ENCODE results near the gene TSC1.
"Not testable (repeated sequence)": the region's sequence is repeated elsewhere in the genome, so short reads cannot be mapped to it uniquely, and the experiment has no call there.

Gene TSC1

GRCh38 chr9:132969783-132970182, 25.4 kb upstream of the TSC1 start:
- CTCF ChIA-PET, result interaction anchor here (0.8 to 1.6 kb wide), 2 partner anchors 52 to 67 kb away, joined by 3 to 4 read pairs; no protein-coding TSS in a partner anchor
- POLR2A ChIA-PET, result no interaction called here
- TF ChIP-seq, protein P1, sequence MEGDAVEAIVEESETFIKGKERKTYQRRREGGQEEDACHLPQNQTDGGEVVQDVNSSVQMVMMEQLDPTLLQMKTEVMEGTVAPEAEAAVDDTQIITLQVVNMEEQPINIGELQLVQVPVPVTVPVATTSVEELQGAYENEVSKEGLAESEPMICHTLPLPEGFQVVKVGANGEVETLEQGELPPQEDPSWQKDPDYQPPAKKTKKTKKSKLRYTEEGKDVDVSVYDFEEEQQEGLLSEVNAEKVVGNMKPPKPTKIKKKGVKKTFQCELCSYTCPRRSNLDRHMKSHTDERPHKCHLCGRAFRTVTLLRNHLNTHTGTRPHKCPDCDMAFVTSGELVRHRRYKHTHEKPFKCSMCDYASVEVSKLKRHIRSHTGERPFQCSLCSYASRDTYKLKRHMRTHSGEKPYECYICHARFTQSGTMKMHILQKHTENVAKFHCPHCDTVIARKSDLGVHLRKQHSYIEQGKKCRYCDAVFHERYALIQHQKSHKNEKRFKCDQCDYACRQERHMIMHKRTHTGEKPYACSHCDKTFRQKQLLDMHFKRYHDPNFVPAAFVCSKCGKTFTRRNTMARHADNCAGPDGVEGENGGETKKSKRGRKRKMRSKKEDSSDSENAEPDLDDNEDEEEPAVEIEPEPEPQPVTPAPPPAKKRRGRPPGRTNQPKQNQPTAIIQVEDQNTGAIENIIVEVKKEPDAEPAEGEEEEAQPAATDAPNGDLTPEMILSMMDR (IDR thresholded peaks at IDR 0.05; ENCODE audit: control extremely low read depth, extremely low read depth, low read depth, missing control alignments), result no peak
- no peak for DNase-seq (ENCODE audit: extremely low spot score)

GRCh38 chr9:132967908-132968307, 23.5 kb upstream of the TSC1 start:
- POLR2A ChIA-PET; CTCF ChIA-PET; DNase-seq (ENCODE audit: extremely low spot score): not testable (repeated sequence)

DNA sequence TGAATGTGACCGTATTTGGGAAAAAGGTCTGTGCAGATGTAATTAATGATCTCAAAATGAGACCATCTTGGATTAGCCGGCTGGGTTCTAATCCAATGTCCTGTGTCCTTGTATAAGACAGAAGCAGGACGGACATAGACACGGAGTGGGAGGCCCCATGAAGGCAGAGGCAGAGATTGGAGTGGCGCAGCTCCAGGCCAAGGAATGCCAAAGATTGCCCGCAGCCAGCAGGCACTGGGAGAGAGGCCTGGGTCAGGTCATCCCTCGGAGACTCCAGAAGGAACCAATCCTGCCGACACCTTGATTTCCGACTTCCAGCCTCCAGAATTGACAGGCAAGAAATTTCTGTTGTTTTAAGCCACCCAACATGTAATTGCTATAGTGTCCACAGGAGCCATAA, 21.1 kb upstream of the TSC1 start:
- CTCF ChIA-PET, result no interaction called here
- TF ChIP-seq, protein P1 (IDR thresholded peaks at IDR 0.05; ENCODE audit: control extremely low read depth, extremely low read depth, low read depth, missing control alignments), result no peak
- no peak for DNase-seq (ENCODE audit: extremely low spot score)
- POLR2A ChIA-PET, result no interaction called here

GRCh38 chr9:132961002-132961401, 16.6 kb upstream of the TSC1 start:
- no peak for DNase-seq (ENCODE audit: extremely low spot score)
- TF ChIP-seq, protein P1 (IDR thresholded peaks at IDR 0.05; ENCODE audit: control extremely low read depth, extremely low read depth, low read depth, missing control alignments), result no peak
- ChIA-PET POLR2A (no interaction called here), CTCF (interaction anchor here (1.1 to 2.1 kb wide), 2 partner anchors 12 to 61 kb away, joined by 4 read pairs; no protein-coding TSS in a partner anchor)

DNA sequence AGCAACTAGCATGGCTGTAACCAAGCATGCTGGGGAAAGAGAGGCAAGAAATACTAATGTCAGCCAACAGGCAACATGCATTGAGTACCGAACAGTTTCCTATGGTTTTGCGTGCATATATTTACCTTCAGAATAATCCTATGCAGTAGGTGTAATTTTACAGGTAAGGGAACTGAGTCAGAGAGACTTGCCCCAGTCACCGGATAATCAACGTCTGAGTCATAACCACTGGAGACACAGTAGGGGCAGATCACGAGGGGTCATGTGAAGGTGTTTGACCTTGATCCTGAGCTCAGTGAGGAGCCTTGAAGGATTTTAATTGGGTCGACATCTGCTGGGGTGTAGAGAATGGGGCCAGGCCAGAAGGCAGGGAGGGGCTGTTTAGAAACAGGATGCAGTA, 13.4 kb upstream of the TSC1 start:
- TF ChIP-seq, protein P1 (IDR thresholded peaks at IDR 0.05; ENCODE audit: control extremely low read depth, extremely low read depth, low read depth, missing control alignments), result no peak
- DNase-seq (ENCODE audit: extremely low spot score), result no peak
- ChIA-PET POLR2A (no interaction called here), CTCF (interaction anchor here (0.9 to 1.1 kb wide), 2 partner anchors 16 to 17 kb away, joined by 3 read pairs; no protein-coding TSS in a partner anchor)

GRCh38 chr9:132955768-132956167, 11.4 kb upstream of the TSC1 start:
- ChIA-PET POLR2A (no interaction called here), CTCF (interaction anchor here (1.2 kb wide), 1 partner anchor 20 kb away, joined by 3 read pairs; no protein-coding TSS in a partner anchor)
- DNase-seq (ENCODE audit: extremely low spot score), result no peak
- TF ChIP-seq, protein P1 (IDR thresholded peaks at IDR 0.05; ENCODE audit: control extremely low read depth, extremely low read depth, low read depth, missing control alignments), result no peak

- ChIA-PET CTCF (interaction anchor here (1.7 kb wide), 1 partner anchor 23 kb away, joined by 4 read pairs; no protein-coding TSS in a partner anchor), POLR2A (no interaction called here)
- TF ChIP-seq, protein P1 (IDR thresholded peaks at IDR 0.05; ENCODE audit: control extremely low read depth, extremely low read depth, low read depth, missing control alignments), result no peak
- no peak for DNase-seq (ENCODE audit: extremely low spot score)
Observed at GRCh38 chr9:132955123-132955522, 10.7 kb upstream of the TSC1 start.

Data from GM10248 (cell line).